ENCODE data around the gene ARIH1.
"Not testable (repeated sequence)": the region's sequence is repeated elsewhere in the genome, so short reads cannot be mapped to it uniquely, and the experiment has no call there.

ARIH1 gene

GRCh38 chr15:72545156-72545555 lies 71.0 kb downstream of the ARIH1 start:
- DNase-seq = no peak

DNA sequence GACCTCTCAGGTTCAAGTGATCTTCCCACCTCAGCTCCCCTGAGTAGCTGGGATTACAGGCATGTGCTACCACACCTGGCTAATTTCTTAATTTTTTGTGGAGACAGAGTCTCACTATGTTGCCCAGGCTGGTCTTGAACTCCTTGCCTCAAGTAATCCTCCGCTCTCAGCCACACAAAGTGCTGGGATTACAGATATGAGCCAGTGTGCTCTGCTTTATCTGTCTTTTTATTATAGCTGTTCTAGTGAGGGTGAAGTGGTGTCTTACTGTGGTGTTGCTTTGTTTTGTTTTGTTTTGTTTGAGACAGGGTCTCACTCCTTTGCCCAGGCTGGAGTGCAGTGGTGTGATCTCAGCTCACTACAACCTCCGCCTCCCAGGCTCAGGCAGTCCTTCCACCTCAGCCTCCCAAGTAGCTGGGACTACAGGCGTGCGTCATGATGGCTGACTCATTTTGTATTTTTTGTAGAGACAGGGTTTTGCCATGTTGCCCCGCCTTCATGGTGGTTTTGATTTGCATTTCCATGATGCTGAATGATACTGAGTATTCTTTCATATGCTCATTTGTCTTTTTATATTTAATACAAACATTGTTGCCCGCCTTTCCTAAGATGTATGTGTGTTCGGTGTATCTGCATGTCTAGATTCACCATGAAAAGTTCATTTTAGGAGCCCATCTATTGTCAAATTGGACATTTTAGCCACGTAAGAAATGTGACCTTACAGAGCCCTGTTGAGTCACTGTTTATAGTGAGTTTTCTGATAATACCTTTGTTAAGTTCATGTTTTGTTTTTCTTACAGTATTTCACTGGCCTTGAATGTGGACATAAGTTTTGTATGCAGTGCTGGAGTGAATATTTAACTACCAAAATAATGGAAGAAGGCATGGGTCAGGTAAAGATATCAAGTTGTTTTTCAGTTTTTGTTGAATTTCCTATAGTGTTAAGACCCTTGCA lies 80.6 kb downstream of the ARIH1 start:
- DNase-seq = no peak

GRCh38 chr15:72559781-72560180 lies 85.7 kb downstream of the ARIH1 start:
- DNase-seq = no peak

DNA sequence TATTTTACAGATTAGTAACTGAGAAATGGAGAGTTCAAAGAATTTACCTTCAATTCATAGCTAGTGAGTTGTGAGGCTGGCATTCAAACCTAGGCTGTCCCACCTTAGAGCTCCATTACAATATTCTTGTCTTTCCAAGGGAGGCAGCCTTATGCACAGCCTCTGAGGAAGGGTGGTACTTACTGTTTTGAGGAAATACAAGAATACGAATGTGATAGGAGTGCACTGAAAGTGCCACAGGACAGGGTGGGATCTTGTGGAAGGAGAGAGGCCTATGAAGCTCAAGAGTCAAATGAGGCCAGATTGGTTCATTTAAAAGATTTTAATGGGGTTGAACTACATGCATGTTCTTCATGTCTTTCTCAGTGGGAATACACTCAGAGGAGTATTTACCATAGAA lies 86.3 kb downstream of the ARIH1 start:
- no peak for DNase-seq

DNA sequence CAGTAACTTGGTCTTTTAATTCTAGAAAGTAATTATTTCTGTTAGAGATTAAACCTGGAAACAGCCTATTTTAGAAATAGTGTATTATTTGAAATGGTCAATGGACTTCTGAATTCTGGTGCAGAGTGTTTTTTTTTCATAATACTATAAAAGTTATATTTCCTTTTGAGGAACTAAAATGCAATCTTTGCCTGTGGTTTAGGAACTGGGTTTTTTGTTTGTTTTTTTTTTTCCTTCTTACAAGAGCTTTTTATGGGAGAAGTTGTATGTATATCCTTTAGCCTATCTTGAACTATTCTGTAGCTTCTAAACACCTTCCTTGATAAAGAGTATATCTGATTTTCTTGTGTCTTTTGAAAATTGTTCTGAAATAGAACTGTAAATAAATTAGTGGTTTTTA lies 88.3 kb downstream of the ARIH1 start:
- no peak for DNase-seq

DNA sequence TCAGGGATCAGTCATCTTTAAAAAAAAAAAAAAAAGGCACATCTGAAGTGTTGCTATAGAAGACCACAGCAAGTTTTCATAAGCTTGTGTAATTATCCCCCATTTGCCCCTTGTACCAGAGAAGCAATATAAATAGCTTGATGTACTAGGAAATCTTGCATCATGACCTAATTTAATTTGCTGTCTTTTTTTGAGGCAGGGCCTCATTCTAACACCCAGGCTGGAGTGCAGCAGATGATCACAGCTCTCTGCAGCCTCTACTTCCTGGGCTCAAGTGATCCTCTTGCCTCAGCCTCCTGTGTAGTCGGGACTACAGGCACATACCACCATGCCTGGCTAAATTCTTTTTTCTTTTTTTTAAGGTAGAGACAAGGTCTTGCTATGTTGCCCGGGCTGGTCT lies 88.7 kb downstream of the ARIH1 start:
- DNase-seq = no peak

- no peak for DNase-seq
Measured at GRCh38 chr15:72564091-72564490, 90.0 kb downstream of the ARIH1 start.

- no peak for DNase-seq
Measured at GRCh38 chr15:72566973-72567372, 92.8 kb downstream of the ARIH1 start.

GRCh38 chr15:72570059-72570458 lies 95.9 kb downstream of the ARIH1 start:
- DNase-seq = no peak

GRCh38 chr15:72579814-72580213 lies 105.7 kb downstream of the ARIH1 start:
- no peak for DNase-seq

DNA sequence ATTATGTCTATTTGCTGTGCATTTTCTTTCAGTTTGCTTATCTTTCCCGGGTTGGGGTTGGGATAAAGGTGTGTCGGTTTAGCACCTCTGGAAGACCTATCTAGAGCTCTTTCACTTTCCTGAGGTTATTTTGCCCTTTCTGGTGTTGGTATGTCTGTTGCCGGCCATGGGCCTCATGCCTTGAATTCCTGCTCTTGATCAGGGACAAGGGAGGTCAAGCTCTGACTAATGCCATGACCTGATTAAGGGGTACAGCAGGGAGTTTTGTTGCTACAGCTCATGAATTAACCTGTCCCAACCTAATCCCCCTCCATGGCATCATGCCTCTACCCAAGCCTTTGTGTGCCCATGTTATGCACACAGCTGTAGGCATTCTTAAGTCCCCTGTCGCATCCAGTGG lies 109.9 kb downstream of the ARIH1 start:
- no peak for DNase-seq

- DNase-seq = no peak
Measured at GRCh38 chr15:72585025-72585424, 110.9 kb downstream of the ARIH1 start.

GRCh38 chr15:72585476-72586058 lies 111.4 kb downstream of the ARIH1 start:
- no peak for DNase-seq

DNA sequence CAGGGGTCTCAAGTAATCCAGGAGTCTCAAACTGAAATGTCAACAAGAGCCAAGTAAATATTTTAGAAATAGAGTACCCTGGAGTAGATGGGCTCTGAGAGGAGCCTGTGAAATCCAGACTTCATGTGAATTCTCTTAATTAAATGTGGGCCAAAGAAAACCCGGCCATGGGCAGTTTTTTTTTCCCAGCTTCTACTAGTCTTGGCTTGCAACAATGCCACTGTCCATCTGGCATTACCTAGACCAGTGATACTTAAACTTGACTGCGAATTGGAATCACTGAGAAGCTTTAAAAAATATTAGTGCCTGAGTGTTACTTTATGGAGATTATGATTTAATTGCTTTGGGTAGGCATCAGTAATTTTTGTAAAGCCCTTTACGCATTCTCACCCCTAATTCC lies 114.0 kb downstream of the ARIH1 start:
- no peak for DNase-seq

GRCh38 chr15:72590427-72590826 lies 116.3 kb downstream of the ARIH1 start:
- DNase-seq = no peak

- no peak for DNase-seq
Measured at GRCh38 chr15:72591361-72591760, 117.2 kb downstream of the ARIH1 start.

DNA sequence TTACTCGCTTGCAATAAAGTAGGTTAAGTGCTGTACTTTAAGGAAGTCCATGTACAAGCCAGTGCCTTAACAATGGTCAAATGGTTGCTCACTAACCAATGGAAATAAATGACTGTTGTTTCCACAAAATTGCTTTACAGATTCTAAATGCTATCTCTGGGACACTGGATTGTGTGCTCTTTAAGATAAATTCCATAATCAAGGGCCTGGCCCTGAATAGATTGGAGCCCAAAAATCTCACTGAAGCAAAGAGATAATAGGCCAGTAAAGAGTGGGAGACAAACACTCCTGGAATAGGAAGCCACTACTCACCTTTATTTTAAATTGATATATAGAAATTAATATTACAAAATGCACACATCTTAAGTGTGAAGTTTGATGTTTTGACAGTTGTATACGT lies 118.0 kb downstream of the ARIH1 start:
- no peak for DNase-seq

DNA sequence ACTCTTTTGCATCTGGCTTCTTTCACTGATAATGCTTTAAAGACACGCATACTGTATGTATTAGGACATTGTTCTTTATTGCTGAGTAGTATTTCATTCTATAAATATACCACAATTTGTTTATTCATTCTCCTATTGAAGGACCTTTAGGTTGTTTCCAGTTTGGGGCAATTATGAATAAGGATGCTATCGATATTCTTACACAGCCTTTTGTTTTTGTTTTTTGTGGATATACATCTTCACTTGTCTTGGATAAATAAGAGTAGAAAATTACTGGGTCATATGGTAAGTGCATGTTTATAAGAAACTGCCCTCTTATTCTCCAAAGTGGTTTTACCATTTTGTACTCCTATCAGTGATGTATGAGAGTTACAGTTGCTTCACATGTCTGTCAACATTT lies 118.5 kb downstream of the ARIH1 start:
- DNase-seq = no peak

- DNase-seq = no peak
Measured at GRCh38 chr15:72593838-72594237, 119.7 kb downstream of the ARIH1 start.

DNA sequence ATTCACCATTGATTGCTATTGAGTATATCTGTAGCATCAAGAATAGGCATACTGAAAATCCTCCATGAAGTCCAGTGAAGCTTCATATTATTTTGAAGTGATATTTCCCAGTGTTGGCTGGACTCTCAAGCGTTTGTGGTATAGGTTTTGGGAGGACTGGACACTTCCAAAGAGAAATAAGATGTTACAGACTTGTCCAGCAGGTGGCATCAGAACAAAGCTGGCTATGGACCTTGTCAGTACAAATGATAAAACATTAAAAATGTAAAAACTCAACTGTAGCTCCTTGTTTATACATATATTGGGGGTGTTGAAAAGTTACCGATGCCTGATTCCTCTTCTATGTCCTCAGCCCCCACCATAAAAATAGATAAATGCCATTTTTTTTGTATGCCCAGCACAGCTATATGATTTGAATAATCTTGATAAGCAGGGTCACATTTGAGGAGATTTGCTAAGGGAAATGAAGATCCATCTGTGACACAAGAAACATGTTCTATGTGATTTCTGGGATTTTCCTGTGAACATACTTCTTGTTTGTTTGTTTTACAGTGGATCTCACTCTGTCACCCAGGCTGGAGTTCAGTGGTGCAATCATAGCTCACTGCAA lies 125.8 kb downstream of the ARIH1 start:
- no peak for DNase-seq

DNA sequence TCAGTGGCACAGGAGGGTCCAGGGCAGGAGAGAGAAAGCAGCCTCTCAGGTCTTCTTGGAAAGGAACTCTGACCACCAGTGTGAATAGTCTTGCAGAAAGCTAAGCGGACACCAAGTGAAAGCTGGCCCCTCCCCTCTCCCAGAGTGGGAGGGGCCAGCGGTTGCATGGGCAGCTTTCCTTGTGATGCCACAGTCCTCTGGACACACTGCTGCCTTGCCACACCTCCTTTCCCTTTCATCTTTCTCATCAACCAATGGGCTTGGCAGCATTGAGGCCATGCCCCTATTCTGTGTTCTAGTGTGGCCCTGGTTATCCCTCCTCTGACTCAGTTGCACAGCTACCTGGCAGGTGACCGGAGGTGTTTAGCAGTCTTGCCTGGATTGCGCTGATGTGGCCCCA lies 130.7 kb downstream of the ARIH1 start:
- DNase-seq = no peak

DNA sequence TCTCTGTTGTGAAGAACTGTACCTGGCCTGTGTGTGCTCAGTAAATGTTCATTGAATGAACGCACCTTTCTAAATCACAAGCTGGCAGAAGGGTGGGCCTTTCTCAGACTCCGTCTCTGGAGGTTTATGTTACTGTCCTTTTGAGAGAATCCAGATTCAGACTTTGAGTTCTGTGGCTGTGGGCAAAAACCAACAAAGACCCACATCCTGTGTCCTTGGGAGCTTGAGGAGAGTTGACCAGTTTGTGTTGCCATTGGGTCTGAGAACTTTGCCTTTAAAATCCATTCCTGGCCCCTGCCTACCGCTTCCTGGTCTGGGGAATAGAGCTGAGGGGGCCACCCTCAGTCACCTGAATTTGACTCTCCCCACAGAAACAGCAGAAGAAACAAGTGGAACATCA lies 134.0 kb downstream of the ARIH1 start:
- not testable (repeated sequence) for DNase-seq

DNA sequence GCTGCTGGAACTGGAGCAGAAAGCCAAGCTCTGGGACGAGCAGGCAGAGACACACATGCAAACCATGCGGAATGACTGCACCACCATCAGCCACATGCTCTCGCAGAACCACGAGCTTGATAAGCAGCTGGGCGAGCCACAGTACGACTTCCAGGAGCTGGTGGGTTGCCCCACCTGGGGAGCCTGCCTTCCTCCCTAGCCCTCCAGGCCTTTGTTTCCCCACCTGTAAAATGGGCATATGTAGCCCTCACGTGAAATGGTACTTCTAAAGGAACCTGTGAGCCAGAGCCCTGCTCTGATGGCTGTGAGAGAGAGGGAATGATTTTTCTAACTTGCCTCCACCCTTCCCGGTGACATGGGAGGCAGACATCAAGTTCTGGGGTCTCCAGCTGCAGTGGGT lies 135.7 kb downstream of the ARIH1 start:
- no peak for DNase-seq

DNA sequence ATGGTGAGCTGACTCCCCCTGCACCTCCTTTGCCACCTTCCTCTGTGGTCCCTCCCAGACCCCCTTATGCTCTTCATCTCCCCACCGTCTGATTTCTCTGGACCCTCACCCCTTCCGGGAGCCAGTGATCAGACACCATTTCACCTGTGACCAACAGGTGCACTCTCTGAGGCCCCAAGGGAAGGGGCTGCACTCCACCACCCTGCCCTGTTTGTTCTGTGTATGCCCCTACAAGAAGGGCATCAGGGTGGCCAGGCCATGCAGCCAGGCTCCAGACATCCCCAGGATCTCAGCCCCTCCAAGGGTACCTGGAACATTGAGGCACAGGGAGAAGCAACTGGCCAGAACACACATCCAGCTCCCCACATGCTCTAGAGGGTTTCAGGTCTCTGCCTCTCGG lies 138.2 kb downstream of the ARIH1 start:
- DNase-seq = not testable (repeated sequence)

Measured in NCI-H1436 (cell line).